ENCODE measurements around the gene PABPC3.

Gene PABPC3

GRCh38 chr13:25141042-25141441, 45.1 kb downstream of the PABPC3 start:
- Histone ChIP-seq H3K36me3 (ENCODE audit: control insufficient read depth, low read depth, low read length) (no peaks in the 10 kb centered on the region), H3K9ac (ENCODE audit: low read length) (no peak overlapping the region), H3K9me3 (ENCODE audit: control insufficient read depth, low read depth, low read length) (no peaks in the 10 kb centered on the region), H3K27ac (ENCODE audit: low read length) (no peak overlapping the region), H3K4me1 (ENCODE audit: control insufficient read depth, low read depth, low read length) (peaks cover 24% of the 10 kb centered on the region), H3K4me3 (ENCODE audit: low read length) (no peak overlapping the region), H3K27me3 (ENCODE audit: control insufficient read depth, insufficient read depth, low read length) (no peaks in the 10 kb centered on the region)

- no peak overlapping the region for H3K9ac ChIP-seq (ENCODE audit: low read length)
- no peaks in the 10 kb centered on the region for H3K27me3 ChIP-seq (ENCODE audit: control insufficient read depth, insufficient read depth, low read length)
- H3K27ac ChIP-seq (ENCODE audit: low read length) = no peak overlapping the region
- no peak overlapping the region for H3K4me3 ChIP-seq (ENCODE audit: low read length)
- H3K4me1 ChIP-seq (ENCODE audit: control insufficient read depth, low read depth, low read length) = no peaks in the 10 kb centered on the region
- no peaks in the 10 kb centered on the region for H3K36me3 ChIP-seq (ENCODE audit: control insufficient read depth, low read depth, low read length)
- H3K9me3 ChIP-seq (ENCODE audit: control insufficient read depth, low read depth, low read length) = no peaks in the 10 kb centered on the region
Observed at GRCh38 chr13:25143706-25144105, 47.8 kb downstream of the PABPC3 start.

- Histone ChIP-seq H3K9me3 (ENCODE audit: control insufficient read depth, low read depth, low read length) (no peaks in the 10 kb centered on the region), H3K9ac (ENCODE audit: low read length) (no peak overlapping the region), H3K36me3 (ENCODE audit: control insufficient read depth, low read depth, low read length) (no peaks in the 10 kb centered on the region), H3K27ac (ENCODE audit: low read length) (no peak overlapping the region), H3K27me3 (ENCODE audit: control insufficient read depth, insufficient read depth, low read length) (no peaks in the 10 kb centered on the region), H3K4me1 (ENCODE audit: control insufficient read depth, low read depth, low read length) (peaks cover 17% of the 10 kb centered on the region), H3K4me3 (ENCODE audit: low read length) (no peak overlapping the region)
Observed at GRCh38 chr13:25147638-25148401, 51.9 kb downstream of the PABPC3 start.

GRCh38 chr13:25148402-25148771, 52.5 kb downstream of the PABPC3 start:
- H3K27ac ChIP-seq (ENCODE audit: low read length) = no peak overlapping the region
- no peaks in the 10 kb centered on the region for H3K36me3 ChIP-seq (ENCODE audit: control insufficient read depth, low read depth, low read length)
- H3K4me1 ChIP-seq (ENCODE audit: control insufficient read depth, low read depth, low read length) = peaks cover 22% of the 10 kb centered on the region
- no peak overlapping the region for H3K4me3 ChIP-seq (ENCODE audit: low read length)
- H3K27me3 ChIP-seq (ENCODE audit: control insufficient read depth, insufficient read depth, low read length) = no peaks in the 10 kb centered on the region
- no peaks in the 10 kb centered on the region for H3K9me3 ChIP-seq (ENCODE audit: control insufficient read depth, low read depth, low read length)
- H3K9ac ChIP-seq (ENCODE audit: low read length) = no peak overlapping the region

Measured in iPS-18a (cell line).